Ureter (tissue), 1 donor: ENCODE measurements around the gene GUCD1. TPM values are rescaled to one million over a fixed set of nuclear protein-coding genes. Genes with fewer than 3 reads are reported as not detected.

Experiments used
- DNase-seq: peaks from one replicate; pipeline ENCODE4 v3.0.0-alpha.2; 2020; ENCODE audit warnings: low spot score
- total RNA-seq: library from RNA; stranded (reverse); gene quantifications from one replicate; pipeline ENCODE4 v1.2.4, GENCODE V29; 2023
- donor health status: DM: yes; HTN: yes; CAD: no.

GUCD1 gene
- total RNA-seq, 1 donor from 2014 or later: 79.0 TPM

DNA sequence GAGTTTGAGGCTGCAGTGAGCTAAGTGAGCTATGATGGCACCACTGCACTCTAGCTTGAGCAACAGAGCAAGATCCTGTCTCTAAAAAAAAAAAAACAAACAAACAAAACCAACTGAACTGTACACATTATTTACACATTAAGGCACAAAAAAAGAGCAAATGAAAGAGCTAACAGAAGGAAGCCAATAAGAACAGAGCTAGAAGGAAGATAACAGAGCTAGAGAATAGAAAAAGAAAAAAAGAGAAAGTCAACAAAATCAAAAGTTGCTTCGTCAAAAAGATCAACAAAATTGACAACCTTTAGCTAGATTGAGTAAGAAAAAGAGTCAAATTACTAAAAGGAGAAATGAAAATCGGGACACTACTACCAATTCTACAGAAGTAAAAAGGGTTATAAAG, 25.0 kb downstream of the GUCD1 start:
- DNase-seq: no peak

DNA sequence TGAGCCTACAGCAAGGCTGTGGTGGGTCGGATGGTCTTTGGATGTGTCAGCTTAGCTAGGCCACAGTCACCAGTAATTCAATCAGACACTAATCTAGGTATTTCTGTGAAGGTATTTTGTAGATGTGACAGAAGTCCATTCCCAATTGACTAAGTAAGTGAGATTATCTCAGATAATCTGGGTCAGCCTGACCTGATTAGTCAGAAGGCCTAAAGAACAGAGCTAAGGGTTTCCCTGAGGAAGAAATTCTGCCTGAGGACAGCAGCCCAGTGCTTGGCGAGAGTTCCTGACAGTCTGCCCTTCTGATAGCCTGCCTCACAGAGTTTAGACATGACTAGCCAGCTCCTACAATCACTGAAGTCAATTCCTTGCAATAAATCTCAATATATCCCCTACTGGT, 28.7 kb downstream of the GUCD1 start:
- DNase-seq: no peak

DNA sequence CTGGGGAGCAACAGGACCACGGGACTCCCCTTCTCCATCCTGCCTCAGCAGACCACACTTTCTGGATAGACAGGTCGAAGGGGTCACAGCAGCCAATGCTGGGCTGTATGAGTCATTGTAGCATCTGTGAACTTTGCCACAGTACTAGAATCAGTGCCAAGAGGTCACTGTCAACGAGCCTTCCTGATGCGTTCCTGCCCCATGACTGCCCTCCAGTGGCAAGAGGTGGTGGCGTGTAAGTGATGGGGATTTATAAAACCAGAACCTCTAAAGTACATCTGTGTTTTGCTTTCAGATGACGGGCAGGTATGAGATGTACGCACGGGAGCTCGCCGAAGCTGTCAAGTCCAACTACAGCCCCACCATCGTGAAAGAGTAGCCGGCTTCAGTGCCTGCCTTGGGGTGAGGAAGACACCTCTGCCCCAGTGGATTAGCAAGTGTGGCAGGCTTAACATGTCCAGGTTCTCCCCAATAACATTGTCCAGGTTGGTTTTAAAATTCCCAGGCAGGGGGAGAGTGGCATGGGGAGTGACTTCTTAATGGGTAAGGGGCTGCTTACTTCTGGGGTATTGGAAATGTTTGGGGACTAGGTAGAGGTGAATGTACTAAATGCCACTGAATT, 29.4 kb downstream of the GUCD1 start:
- peak; percentile 78 for DNase-seq

DNA sequence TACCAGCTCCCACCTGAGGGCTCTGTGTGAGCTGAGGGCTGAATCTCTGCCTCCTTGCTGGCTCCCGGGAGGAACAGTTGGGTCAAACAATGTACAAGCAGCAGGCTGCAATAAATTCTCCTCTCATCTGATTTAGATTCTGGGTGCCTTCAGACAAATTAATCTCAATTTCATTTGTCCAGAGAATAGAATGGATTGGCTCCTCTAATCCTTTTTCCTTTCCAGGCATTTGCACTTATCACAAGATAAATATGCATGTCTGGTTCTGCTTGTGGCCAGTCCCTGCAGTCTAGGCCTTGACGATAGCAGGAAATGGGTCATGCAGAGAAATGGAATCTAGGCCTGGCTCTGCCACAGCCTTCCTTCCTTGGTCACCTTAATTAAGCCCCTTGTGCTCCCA, 31.1 kb downstream of the GUCD1 start:
- no peak for DNase-seq

DNA sequence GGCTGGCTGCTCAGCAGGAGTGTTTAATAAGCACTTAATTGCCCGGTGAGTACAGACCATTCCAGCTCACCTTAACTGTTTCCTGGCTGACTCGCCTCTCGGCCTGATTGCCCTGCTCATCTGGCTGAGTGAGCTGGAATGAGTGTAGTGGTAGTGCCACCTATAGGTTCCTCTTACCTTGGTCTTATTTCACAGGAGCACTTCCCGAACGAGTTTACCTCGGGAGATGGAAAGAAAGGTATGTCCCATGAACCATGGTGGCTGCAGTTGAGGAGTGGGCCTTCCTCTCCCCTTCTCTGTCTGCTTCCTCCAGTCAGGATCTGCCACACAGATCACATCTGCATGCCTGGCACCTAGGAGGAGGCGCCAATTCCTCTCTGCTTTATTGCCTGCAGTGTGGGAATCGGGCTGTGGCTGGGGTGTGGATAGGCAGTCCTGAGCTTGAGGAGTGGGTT, 33.1 kb downstream of the GUCD1 start:
- peak; percentile 66 for DNase-seq

DNA sequence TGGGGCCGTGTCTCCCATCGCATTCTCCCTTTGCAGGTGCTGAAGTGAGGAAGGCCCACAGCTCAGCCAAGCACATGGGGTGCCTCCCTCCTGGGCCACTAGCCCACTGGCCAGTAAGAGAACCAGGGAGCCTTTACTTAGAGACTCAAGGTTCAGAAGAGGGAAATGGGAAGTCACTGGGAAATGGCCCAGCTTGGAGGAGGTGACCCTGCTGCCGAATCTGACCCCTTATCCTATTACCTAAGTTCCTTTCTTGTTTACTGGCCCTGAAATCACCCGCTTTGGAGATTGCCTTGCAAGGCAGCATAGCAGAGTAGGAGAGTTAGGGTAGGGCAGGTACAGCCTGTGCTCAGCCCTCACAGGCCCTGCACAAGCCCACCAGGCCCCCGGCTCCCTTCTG, 35.4 kb downstream of the GUCD1 start:
- DNase-seq: no peak

DNA sequence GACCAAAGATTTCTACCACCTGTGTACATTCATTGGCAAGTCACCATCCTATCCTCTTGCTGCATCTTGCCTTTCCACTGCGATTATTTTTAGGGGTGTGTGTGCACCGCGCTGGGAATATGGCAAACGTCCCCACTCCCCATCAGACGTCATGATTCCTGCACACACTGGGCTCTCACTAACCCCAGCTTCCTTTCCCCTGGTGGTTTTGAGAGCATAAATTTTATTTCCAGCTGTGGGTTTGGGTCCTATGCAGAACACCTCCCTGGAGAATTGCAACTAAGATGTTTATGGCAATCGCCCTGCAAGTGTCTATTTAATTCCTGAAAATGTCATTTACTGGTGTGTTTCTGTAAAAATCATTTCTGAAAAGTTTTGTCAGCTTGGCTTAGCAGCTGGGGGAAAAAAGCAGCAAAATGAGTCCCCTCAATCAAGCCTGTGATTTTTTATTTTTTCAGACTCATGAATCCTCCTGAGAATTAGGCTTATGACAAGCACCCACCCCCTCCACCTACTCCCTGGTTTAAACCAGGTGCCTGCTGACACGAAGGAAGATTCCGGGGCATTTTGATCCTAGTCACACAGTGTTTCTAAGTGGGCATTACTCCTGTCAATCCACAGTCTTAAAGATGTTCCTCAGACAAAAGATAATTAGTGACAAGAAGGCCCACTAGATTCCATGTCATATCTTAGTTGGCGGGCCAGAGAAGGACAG, 36.0 kb downstream of the GUCD1 start:
- no peak for DNase-seq

DNA sequence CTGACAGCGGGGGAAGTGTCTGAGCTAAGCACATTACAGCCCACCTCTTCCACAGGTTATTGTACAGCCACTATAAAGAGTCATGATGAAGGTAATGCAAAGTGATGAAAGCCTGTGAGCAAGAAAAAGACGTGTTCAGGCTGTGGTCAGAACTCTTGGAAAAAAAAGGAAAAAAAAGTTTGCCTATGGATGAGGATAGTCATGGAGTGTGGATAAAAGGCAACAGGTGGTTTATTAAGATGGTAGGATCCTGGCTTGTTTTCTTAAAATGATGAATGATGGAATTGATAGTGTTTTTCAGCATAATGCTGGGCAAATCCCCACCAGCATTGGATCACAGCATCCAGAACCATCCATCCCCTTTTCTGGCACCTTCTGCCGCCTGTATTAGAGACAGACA, 36.7 kb downstream of the GUCD1 start:
- no peak for DNase-seq

DNA sequence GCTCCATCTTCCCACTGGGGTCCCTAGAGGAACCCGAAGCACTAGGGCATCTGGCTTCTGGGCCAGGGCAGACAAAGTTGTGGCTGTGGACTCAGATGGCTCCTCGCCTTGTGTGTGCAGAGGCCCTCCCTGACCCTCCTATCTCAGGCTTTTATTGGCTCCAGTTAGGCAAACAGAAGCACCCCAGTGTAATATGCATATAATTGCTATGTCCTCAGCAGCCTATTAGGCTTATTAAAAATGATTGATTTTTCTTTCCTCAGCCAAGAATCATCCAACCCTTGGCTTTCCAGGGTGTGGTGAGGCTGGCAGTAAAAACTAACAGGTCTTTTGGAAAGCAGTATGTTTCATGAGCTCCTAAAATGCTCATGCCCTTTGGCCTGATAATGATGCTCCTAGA, 37.5 kb downstream of the GUCD1 start:
- DNase-seq: no peak

DNA sequence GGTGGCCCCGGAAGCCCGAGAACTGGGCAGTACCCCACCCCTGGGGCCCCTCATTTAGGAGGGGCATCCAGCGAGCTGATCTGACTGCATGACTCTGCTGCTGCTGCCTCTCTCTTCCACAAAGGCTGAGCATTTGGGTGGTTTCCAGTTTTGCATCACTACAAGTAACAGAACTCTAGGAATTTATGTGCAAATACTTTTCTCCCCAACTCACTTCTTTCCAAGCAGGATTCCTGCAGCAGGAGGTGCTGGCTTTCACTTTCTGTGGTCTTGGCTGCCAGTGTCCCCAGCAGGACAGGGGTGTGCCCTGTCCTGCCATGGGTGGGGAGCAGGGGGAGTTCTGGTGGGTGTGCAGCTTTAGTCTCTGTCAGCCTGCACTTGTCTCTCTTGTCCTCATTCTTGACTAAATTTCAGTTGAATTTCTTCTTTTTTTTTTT, 38.6 kb downstream of the GUCD1 start:
- DNase-seq: peak; percentile 53

DNA sequence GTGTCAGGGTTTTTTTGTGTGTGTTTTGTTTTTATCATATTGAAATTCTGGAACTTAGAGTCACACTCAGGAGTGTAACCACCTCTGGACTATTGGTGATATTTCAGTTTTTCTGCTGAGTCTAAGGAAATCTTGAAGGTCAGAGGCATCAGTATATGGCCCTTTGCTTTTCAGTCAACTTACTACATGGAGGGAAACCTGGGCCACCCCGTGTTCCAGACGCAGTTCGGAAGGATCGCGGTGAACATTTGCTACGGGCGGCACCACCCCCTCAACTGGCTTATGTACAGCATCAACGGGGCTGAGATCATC, 40.0 kb downstream of the GUCD1 start:
- DNase-seq: no peak

DNA sequence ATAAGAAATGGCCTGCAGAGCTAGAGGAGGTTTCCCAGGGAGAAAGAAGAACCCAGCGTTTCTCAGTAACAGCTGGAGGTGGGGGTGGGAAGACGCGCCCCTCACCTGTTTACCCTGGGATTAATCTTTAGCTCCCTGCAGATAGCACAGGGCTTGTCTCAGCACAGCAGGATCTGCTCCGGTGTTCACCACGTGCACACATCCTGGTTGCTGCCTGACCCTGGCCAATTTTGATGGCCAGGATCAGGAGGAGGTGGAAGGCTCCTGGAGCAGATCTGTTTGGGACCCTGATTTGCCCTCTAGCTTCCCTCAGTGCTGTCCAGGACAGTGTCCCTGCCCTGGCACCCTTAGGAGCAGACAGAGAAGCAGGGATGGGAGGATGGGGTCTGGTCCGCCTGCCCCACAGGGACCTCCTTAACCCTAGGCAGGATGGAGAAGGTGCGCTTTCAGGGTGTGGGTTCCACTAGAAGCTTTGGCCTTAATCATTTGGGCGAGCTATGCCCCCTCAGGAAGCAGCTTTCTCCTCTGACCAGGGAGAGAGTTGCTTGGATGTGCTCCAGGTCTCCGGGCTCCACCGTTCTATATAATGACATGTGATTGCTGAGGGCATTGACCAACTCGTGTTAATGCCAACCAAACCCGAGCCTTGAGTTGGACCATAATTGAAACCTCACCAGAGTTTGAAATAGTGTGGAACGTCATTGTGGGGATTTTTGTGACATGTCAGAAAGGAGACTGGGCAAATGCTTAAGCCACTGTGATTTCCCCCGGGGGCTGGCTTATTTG, 40.5 kb downstream of the GUCD1 start:
- no peak for DNase-seq

DNA sequence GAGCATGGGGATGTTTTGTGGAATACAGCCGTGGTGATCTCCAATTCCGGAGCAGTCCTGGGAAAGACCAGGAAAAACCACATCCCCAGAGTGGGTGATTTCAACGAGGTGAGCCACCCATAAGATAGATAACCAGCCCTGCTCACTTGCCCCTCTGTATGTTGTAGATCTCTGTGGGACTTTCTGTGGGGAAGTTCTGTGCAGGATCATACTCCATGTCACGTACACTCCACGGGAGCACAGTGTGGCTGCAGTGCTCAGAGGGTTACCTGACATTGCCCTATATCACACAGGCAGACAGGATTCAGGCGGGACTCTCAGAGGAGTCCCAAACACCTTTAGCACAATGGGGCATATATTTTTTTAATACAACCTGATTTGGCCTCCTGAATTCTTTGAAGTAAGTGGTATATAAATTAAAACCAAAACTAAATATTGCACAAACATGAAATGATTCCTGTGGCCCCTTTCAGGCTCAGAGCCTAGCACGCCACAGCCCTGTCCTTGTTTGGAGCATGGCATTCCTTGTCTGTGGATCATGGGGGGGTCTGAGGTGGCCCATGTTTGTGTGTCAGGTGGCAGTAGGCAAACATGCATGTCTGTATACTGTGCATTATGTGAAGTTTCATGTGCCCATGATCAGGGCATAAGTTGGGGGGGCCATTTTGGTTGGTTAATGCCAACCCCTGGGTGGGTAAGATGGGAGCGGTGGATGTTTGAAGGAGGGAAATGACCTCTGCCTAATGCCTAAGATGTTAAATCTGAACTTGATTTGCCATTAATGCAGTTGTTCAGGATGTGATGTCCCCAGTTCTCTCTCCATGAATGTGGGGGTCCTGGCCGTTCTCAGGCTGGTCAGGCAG, 41.3 kb downstream of the GUCD1 start:
- no peak for DNase-seq

DNA sequence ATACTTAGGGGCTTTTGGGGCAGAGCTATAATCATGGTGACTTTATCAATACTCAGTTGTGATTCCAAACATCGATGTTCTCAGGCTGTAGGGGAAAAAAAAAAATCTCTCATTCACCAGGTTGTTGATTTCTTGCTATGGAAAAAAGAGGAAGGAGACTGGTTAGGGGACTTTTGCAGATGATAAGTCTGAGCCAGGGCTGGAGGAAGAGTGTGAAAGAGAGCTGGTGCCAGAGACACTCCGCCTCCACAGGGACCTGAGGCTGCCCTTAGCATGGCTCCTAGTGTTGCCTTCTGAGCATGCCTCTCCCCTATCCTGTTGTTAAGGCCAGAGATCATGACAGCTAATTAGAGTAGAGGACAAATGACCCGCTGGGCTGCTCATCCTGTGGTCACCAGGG, 42.9 kb downstream of the GUCD1 start:
- no peak for DNase-seq

DNA sequence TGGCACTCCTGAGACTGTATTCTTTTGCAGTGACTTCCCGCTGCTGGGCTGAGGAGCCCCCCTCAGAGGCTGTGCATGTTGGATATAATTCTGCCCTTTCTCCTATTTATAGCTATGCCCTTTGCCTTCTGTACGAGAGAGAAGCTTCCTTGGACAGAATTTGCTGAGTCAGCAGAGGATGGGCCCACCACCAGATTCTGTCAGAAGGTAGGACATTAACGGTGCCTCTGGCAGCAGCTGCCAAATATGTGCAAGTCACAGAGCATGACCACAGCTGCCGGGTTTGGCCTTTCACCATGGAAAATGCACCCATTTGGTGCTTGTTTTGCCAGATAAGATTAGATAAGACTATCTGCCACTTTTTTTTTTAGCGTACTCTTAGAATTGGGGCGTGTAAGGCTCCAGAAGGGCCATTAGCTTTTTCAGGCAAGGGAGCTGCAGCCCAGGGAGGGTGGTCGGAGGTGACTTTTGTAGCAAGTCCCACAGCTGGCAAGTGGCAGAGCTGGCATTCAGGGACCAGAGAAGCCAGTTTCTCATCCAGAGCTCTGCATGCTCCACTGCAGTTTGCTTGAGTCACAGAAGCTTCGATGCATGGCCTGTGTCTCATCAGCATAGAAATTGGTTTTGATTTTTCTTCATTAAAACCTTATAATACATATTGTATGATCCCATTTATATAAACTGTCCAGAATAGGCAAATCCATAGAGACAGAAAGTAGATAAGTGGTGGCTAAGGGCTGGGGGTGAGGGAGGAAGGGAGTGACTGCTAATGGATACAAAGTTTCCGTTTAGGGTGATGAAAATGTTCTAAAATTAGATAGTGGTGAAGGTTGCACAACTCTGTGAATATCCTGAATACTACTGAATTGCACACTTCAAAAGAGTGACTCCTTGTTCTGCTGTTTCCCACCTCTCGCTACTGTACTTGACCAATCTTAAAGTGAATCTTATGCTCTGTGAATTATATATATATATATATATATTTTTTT, 44.0 kb downstream of the GUCD1 start:
- no peak for DNase-seq

DNA sequence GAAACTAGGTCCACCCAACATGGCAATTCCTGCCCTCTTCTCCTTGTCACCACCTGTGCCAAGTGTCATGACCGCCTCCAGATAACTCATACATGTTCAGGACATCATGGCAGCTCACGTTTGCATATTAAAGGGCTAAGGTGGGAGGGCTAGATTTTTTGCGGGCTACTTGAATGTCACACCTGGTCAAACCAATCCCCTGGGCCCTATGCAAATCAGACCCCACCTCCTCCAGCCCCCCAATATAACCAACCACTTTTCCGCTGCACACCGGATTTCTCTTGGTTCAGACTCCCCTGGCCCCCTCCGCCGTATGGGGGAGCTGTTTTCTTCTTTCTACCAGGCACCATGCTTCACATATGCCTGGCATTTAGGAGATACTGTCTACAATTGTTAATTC, 47.2 kb downstream of the GUCD1 start:
- no peak for DNase-seq

DNA sequence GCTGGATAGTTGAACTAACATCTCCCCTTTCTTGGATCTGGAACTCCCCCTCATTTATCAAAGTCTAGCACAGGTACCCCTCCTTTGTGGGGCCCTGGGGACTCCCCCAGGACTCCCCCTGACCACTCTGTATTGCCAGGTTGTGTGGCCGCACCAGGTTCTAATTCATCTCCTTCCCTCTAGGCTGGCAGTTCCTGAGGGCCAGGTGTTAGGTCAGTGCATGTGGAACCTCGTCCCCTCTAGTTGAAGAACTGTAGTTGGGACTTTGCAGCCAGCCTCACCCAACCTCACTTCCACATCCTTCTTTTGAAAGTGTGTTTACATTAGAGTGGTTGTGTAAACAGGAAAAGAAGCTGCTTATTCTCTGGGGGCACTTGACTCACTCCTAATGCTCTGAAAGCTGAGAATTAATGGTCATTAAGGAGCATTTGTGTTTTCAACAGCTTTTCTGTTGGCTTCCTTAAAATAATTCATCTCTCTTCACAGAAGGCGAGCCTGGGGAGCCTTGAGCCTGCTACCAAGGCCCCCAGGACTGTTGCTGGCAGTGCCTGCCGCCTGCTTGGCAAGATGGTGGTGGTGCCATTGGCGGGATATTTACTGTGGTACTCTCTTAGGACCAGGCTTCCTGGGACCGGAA, 48.0 kb downstream of the GUCD1 start:
- no peak for DNase-seq

DNA sequence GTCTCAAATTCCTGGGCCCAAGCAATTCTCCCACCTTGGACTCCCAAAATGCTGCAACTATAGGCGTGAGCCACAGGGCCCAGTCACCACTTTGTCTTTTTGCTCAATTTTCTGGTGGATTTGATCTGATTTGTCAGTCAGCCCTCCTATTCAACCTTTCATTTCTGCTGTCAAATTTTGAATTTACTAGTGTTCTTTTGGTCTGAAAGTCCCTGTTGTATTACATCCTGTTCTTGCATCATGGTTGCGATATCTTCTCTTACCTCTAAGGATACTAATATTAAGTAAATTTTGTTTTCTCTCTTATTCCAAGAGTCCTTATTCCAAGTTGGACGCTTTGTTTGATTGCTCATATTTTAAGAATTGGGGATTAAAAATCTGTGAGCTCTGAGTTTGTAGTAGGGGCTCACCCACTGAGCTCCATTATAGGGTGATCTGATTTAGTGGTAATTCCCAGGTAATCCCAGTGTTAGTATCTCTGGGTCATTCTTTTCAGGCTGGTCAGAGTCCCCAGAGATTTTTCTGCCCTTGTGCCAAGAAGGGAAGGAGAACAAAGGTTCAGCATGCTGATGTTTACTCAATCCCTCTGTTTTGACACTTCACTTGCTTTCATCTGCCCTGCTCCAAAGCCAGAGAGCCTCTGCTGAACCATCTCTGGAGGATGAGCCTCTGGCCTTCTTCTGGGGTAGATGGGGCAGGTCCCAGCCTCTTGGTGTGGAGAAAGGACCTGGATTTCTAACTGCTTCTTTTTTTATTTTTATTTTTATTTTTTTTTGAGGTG, 49.8 kb downstream of the GUCD1 start:
- no peak for DNase-seq

DNA sequence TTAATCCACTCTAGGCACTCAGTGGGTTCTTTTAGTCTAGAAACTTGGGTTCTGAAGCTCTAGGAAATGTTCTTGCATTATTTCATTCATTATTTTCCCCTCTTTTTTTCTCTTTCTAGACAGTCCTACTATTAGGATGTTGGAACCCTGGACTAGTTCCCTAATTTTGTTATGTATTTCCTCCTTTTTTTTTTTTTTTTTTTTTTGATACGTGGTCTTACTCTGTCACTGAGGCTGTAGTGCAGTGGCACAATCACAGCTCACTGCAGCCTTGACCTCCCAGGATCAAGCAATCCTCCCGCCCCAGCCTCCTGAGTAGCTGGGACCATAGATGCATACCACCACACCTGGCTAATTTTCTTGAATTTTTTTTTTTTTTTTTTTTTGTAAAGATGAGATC, 50.4 kb downstream of the GUCD1 start:
- DNase-seq: no peak
